ENCODE data around the gene EDNRA.
"Not testable (repeated sequence)": the region's sequence is repeated elsewhere in the genome, so short reads cannot be mapped to it uniquely, and the experiment has no call there.

The EDNRA gene

GRCh38 chr4:147480891-147481576 is at the start of gene EDNRA:
EDNRA (plus strand) TSS chr4:147481097; CDS start chr4:147485682, 4,585 bp downstream.
- H3K4me2 ChIP-seq (ENCODE audit: low read length) = no peak within 1 kb of the TSS
- TF ChIP-seq, protein P1, sequence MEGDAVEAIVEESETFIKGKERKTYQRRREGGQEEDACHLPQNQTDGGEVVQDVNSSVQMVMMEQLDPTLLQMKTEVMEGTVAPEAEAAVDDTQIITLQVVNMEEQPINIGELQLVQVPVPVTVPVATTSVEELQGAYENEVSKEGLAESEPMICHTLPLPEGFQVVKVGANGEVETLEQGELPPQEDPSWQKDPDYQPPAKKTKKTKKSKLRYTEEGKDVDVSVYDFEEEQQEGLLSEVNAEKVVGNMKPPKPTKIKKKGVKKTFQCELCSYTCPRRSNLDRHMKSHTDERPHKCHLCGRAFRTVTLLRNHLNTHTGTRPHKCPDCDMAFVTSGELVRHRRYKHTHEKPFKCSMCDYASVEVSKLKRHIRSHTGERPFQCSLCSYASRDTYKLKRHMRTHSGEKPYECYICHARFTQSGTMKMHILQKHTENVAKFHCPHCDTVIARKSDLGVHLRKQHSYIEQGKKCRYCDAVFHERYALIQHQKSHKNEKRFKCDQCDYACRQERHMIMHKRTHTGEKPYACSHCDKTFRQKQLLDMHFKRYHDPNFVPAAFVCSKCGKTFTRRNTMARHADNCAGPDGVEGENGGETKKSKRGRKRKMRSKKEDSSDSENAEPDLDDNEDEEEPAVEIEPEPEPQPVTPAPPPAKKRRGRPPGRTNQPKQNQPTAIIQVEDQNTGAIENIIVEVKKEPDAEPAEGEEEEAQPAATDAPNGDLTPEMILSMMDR (IDR thresholded peaks at IDR 0.05; ENCODE audit: low read depth, low read length, poor library complexity, severe bottlenecking) = no peak
- TF ChIP-seq EZH2phosphoT487 (IDR thresholded peaks at IDR 0.05; ENCODE audit: borderline replicate concordance, low read length) = no peak
- H3K36me3 ChIP-seq (ENCODE audit: control insufficient read depth, low read length) = no peaks in the 10 kb centered on the region
- H3K27ac ChIP-seq (ENCODE audit: low read depth, low read length) = no peak within 1 kb of the TSS
- H3K79me2 ChIP-seq (ENCODE audit: control insufficient read depth, low read length) = no peaks in the 10 kb centered on the region
- H3K9me3 ChIP-seq (ENCODE audit: control insufficient read depth, insufficient read depth, low read length) = no peaks in the 10 kb centered on the region
- no peaks in the 10 kb centered on the region for H3K9me2 ChIP-seq (replicated peaks; ENCODE audit: control insufficient read depth, low read length)
- H3K4me3 ChIP-seq (ENCODE audit: low read length) = no peak within 1 kb of the TSS
- H3F3A ChIP-seq (ENCODE audit: control insufficient read depth, insufficient read depth) = no peaks in the 10 kb centered on the region
- no peaks in the 10 kb centered on the region for H3K4me1 ChIP-seq (ENCODE audit: control insufficient read depth, low read length)
- no peaks in the 10 kb centered on the region for H3K27me3 ChIP-seq (ENCODE audit: control insufficient read depth, low read length)
- no peaks in the 10 kb centered on the region for H4K20me1 ChIP-seq (ENCODE audit: control insufficient read depth, insufficient read depth, low read depth, low read length)

DNA sequence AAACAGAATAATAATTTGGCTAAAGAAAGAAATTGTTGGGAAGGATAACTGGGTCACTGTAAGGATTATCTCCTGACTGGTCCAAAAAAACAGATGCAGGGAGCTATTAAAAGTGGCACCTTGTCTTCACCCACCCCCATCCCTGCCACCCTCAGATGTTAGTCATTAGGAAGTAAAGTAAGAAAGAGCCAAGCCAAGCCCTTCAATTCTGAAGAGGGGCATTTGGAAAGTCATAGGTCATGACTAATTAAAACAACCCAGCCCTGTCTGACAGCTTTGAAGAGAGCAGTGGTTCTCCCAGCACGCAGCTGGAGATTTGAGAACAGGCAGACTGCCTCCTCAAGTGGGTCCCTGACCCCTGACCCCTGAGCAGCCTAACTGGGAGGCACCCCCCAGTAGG is 46.5 kb upstream of the EDNRA start:
- not testable (repeated sequence) for H3K4me3 ChIP-seq (ENCODE audit: low read length); H3K36me3 ChIP-seq (ENCODE audit: control insufficient read depth, low read length); H3K9me2 ChIP-seq (replicated peaks; ENCODE audit: control insufficient read depth, low read length); H3K9me3 ChIP-seq (ENCODE audit: control insufficient read depth, insufficient read depth, low read length); H3K4me2 ChIP-seq (ENCODE audit: low read length); H3K79me2 ChIP-seq (ENCODE audit: control insufficient read depth, low read length); H3K27me3 ChIP-seq (ENCODE audit: control insufficient read depth, low read length); H3F3A ChIP-seq (ENCODE audit: control insufficient read depth, insufficient read depth); H4K20me1 ChIP-seq (ENCODE audit: control insufficient read depth, insufficient read depth, low read depth, low read length); H3K4me1 ChIP-seq (ENCODE audit: control insufficient read depth, low read length); H3K27ac ChIP-seq (ENCODE audit: low read depth, low read length)

DNA sequence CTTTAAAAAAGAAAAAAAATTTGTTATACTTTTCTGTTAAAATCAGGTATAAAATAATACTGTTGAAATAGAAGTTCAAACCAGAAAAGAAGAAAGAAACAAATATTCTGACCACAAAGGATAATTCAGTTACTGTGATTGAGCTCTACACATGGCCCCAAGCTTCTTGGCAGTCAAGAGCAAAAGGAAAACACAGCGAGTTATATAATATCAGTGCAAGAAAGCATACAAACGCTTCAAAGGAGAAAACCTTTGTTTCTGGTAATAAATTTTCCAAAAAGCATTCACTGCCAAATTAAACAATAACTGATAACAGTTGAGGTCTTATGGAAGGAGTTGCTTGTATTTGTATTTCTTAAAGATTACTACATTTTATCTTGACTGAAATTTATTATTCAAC is 40.5 kb upstream of the EDNRA start:
- no peaks in the 10 kb centered on the region for H4K20me1 ChIP-seq (ENCODE audit: control insufficient read depth, insufficient read depth, low read depth, low read length)
- no peaks in the 10 kb centered on the region for H3K4me1 ChIP-seq (ENCODE audit: control insufficient read depth, low read length)
- H3K27me3 ChIP-seq (ENCODE audit: control insufficient read depth, low read length) = no peaks in the 10 kb centered on the region
- no peak overlapping the region for H3K27ac ChIP-seq (ENCODE audit: low read depth, low read length)
- H3K4me3 ChIP-seq (ENCODE audit: low read length) = no peak overlapping the region
- no peaks in the 10 kb centered on the region for H3K36me3 ChIP-seq (ENCODE audit: control insufficient read depth, low read length)
- H3K4me2 ChIP-seq (ENCODE audit: low read length) = no peak overlapping the region
- no peaks in the 10 kb centered on the region for H3K9me3 ChIP-seq (ENCODE audit: control insufficient read depth, insufficient read depth, low read length)
- no peaks in the 10 kb centered on the region for H3F3A ChIP-seq (ENCODE audit: control insufficient read depth, insufficient read depth)
- TF ChIP-seq EZH2phosphoT487 (IDR thresholded peaks at IDR 0.05; ENCODE audit: borderline replicate concordance, low read length) = no peak
- TF ChIP-seq, protein P1 (IDR thresholded peaks at IDR 0.05; ENCODE audit: low read depth, low read length, poor library complexity, severe bottlenecking) = no peak
- no peaks in the 10 kb centered on the region for H3K9me2 ChIP-seq (replicated peaks; ENCODE audit: control insufficient read depth, low read length)
- H3K79me2 ChIP-seq (ENCODE audit: control insufficient read depth, low read length) = no peaks in the 10 kb centered on the region

DNA sequence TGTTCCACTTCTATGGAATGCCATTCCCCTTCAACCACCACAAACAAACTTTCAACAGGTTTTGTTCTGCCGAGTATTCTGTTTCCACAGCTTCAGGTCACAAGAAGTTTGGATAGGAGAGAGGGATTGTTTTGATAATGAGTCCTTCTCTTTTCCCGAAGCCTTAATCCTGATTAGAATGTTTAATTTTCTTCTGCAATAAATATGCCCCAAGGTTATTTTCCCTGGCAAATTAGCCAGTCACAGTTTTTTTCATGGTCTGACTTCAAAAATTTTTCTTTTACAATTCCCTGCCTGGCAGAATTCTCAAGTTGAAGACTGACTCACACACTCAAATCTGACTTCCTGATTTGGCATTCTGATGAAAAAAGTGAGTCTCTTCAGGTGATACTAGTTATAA is 33.1 kb upstream of the EDNRA start:
- Histone ChIP-seq H3F3A (ENCODE audit: control insufficient read depth, insufficient read depth) (no peaks in the 10 kb centered on the region), H3K27me3 (ENCODE audit: control insufficient read depth, low read length) (no peaks in the 10 kb centered on the region), H3K27ac (ENCODE audit: low read depth, low read length) (no peak overlapping the region), H3K4me2 (ENCODE audit: low read length) (no peak overlapping the region), H3K79me2 (ENCODE audit: control insufficient read depth, low read length) (no peaks in the 10 kb centered on the region), H4K20me1 (ENCODE audit: control insufficient read depth, insufficient read depth, low read depth, low read length) (no peaks in the 10 kb centered on the region), H3K36me3 (ENCODE audit: control insufficient read depth, low read length) (no peaks in the 10 kb centered on the region), H3K4me1 (ENCODE audit: control insufficient read depth, low read length) (no peaks in the 10 kb centered on the region), H3K4me3 (ENCODE audit: low read length) (no peak overlapping the region), H3K9me3 (ENCODE audit: control insufficient read depth, insufficient read depth, low read length) (no peaks in the 10 kb centered on the region), H3K9me2 (replicated peaks; ENCODE audit: control insufficient read depth, low read length) (no peaks in the 10 kb centered on the region)
- TF ChIP-seq EZH2phosphoT487 (IDR thresholded peaks at IDR 0.05; ENCODE audit: borderline replicate concordance, low read length) = no peak
- TF ChIP-seq, protein P1 (IDR thresholded peaks at IDR 0.05; ENCODE audit: low read depth, low read length, poor library complexity, severe bottlenecking) = no peak
